Activated CD4-positive, alpha-beta T cell treated with anti-CD3 and anti-CD28 coated beads for 4 hours (primary cell): Measurements from ENCODE around the gene ZNF692.
"Not testable (repeated sequence)": the region's sequence is repeated elsewhere in the genome, so short reads cannot be mapped to it uniquely, and the experiment has no call there.

Experiments
- DNase-seq, 2 donors: peaks; one replicate each; pipeline ENCODE4 v3.0.0-alpha.2; 2020

ZNF692 gene, protein sequence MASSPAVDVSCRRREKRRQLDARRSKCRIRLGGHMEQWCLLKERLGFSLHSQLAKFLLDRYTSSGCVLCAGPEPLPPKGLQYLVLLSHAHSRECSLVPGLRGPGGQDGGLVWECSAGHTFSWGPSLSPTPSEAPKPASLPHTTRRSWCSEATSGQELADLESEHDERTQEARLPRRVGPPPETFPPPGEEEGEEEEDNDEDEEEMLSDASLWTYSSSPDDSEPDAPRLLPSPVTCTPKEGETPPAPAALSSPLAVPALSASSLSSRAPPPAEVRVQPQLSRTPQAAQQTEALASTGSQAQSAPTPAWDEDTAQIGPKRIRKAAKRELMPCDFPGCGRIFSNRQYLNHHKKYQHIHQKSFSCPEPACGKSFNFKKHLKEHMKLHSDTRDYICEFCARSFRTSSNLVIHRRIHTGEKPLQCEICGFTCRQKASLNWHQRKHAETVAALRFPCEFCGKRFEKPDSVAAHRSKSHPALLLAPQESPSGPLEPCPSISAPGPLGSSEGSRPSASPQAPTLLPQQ

DNA sequence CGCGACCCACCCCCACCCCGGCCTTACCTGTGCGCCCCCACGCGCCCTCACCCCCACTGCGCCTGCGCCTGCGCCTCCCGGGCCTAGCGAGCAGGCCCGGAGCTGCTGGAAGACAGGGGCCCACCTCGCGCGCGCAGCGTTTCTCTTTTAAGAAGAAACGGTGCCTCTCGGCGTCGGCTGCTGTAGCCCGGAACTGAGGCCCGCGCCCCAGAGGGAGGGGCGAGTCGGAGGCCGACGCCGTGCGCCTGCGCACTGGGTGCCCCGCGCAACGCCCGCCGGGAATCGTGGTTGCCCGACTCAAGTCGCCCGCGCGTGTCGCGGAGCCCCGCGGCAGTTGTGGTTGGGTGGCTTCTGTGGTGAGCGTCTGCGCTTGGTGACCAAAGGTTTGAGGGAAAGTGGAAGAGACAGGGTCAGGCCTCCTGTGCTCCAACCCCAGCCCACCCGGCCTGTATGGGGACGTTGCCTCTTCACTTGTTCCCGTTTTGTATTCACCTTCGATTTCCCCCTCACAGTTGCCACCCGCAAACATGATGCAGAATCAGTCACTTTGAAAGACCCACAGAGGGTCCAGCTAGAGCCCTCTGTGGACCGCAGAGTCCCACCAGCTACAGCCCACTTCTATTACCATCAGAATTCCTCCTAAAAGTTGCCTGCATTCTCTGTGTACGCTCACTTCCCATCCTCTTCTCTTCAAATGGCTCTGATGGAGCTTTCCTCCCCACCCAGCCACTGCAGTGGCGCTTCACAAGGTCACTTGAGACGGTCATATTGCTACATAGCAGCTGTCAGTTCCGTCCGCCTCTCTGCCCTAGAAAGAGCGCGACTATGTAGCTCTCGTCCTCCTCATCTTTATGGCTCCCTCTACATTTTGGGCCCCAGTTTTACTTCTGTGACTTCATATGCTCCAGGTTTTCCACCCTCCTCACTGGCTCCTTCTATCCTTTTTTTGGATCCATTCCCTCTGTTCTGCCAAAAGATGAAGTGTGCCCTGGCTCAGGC is at the start of gene ZNF692:
ZNF692 (minus strand) TSS at position 195 of the 999 bp plus-strand sequence. CDS start 776 bp downstream, outside the sequence.
- peak; percentile 96 to 98 for DNase-seq

DNA sequence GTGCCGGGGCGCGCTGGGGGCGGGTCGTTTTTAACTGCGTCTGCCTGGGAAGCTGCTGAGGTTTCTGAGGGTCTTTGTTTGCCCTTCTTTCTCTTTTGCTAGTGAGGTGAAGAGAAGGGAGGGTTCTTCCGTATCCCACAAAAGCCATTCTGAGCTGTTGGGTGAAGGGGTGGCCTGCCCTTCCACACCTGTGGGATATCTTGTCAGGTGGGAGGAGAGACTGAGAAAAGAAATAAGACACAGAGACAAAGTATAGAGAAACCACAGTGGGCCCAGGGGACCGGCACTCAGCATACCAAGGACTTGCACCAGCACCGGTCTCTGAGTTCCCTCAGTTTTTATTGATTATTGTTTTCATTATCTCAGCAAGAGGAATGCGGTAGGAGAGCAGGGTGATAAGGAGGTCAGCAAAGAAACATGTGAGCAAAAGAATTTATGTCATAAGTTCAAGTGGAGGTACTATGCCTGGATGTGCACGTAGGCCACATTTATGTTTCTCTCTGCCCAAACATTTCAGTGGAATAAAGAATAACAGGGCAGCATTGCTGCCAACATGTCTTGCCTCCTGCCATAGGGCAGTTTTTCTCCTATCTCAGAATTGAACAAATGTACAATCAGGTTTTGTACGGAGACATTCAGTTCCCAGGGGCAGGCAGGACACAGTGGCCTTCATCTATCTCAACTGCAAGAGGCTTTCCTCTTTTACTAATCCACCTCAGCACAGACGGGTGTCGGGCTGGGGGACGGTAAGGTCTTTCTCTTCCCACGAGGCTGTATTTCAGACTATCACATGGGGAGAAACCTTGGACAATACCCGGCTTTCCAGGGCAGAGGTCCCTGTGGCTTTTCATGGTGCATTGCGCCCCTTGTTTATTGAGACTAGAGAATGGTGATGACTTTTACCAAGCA is 48.1 kb upstream of the ZNF692 start:
- no peak for DNase-seq

DNA sequence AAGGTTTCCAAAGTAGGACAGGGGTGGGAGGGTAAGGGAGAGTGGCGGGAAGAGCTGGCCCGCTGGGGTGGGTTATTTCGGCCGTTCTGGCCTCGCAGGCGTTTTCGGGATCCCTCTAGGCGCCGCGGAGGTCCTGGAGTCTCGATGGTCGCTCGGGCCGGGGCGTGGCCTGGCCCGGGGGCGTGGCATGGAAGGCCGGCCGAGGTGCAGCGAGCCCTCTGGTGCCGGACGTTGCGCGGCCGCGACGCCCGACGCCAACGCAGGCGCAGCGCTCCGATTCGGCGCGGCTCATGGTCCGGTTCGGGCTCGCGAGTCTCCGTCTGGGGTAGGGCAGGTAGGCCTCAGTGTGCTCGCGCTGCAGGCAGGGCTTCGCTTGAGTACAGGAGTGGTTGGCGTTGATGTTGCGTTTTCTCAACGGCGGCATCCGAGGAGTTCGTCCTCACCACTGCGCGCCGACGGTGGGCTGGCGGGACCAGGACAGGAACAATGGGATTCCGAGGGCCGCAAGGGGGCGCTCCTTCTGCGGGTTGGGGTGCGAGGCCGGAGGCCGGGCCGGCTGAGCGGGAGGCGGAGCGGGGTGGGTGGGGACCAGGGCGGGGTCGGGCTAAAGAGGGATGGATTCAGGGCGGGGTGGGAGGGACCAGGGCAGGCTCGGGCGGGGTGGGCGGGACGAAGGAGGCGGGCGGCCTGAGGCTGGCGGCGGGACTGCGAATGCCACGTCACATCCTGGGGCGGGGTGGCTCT is 47.3 kb upstream of the ZNF692 start, which contains the start of gene PGBD2:
PGBD2 (plus strand) TSS at position 227 of the 744 bp plus-strand sequence. CDS start 7,628 bp downstream, outside the sequence.
- DNase-seq, result peak; percentile 94 to 96

DNA sequence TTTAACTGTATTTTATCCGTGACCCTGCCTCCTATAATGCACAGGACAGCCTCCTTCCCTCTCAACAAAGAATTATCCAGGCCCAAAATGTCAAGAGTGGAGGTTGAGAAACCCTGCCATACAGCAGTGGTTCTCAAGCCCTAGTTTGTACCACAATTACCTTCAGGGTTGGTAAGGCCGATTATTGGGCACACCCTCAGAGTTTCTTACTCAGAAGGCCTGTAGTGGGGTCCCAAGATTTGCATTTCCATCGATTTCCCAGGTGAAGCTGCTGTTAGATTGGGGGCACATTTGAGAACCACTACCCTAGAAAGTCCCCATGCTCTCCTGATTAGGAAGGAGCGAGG is 46.8 kb upstream of the ZNF692 start:
- DNase-seq, result peak in 1 of 2 donors; percentile 5

DNA sequence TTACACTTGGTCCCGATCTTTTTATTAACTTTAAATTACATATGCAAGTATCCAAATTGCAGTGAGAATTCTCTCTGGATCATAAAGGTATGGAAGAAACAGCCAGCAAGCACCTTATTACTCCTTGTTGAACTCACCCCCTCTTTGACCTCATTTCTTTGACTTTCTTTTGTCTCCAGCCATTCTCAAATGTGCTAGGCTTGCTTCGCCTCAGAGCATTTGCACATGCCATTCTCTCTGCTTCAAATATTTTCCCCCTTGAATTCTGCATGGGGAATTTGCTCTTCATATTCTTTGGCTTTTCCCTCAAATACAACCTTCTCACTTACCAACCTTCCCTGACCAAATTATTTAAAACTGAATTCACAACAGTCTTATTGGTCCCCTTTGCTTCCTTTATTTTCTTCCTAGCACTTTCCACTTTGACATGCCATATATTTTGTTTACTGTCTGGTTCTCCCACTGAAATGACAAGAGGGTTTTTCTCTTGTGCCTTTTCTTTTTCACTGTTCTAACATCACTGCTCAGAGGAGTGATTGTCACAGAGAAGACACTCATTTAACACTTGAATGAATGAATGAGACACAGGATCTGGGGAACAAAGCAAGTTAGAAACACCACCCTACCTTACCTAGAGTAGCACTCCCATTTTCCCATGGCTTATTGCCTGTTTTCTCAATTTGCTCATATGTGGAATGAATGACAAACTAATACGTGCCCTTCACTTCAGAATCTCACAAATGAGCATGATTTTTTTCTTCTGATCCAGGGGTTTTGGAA is 45.7 kb upstream of the ZNF692 start:
- DNase-seq, result no peak

DNA sequence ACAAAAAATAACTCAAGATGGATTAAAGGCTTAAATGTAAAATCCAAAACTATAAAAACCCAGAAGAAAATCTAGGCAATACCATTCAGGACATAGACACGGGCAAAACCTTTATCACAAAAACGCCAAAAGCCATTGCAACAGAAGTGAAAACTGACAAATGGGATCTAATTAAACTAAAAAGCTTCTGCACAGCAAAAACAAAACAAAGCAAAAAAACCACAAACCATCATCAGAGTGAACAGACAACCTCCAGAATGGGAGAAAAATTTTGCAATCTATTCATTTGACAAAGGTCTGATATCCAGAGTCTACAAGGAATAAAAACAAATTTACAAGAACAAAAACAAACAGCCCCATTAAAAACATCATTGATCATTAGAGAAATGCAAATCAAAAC is 42.7 kb upstream of the ZNF692 start:
- DNase-seq, result no peak

DNA sequence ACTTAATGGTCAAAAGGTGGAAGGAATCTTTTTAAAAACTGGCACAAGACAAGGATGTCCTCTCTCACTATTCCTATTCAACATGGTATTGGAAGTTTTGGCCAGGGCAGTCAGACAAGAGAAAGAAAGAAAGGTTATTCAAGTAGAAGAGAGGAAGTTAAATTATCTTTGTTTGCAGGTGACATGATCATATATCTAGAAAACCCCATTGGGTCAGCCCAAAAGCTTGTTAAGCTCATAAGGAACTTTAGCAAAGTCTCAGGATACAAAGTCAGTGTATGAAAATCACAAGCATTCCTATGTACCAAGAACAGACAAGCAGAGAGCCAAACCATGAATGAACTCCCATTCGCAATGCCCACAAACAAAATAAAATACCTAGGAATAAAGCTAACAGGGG is 41.8 kb upstream of the ZNF692 start:
- DNase-seq, result no peak

DNA sequence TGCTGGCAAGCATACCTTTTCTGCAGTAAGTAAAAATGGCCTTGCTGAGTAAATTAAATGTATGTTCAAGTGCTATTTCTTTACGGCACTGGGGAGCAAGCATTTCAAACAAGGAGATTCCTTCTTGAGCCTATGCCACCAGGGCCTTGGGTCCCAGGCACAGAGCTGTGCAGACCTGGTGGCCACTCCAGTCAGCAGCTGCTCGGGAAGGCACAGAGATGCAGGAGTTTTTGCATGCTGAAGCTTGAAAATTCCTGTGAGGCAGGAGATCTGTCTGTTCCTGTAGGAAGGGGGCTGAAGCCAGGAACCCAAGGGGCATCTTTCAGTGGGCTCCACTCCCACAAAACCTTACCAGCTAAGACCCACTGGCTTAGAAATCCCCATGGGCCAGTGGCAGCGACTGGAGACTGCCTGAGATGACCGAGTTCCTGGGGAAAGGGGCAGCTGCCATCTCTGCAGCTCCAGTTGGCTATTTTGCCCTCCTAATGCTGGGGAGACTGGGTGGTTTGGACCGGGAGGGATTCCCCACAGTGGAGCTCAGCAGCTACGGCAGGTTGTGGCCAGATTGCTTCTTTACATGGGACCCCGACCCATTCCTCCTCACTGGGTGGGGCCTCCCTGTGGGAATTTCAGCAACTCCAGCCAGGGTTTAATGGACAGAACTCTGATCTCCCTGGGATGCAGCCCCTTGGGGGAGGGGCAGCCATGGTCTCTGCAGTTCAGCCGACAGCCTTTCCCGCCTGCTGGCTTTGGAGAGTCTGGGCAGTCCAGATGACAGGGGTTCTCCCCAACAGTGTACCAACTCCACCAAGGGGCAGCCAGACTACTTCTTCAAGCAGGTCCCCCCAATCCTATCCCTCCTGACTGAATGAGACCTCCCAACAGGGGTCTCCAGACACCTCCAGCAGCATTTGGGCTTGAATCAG is 38.8 kb upstream of the ZNF692 start:
- no peak for DNase-seq

DNA sequence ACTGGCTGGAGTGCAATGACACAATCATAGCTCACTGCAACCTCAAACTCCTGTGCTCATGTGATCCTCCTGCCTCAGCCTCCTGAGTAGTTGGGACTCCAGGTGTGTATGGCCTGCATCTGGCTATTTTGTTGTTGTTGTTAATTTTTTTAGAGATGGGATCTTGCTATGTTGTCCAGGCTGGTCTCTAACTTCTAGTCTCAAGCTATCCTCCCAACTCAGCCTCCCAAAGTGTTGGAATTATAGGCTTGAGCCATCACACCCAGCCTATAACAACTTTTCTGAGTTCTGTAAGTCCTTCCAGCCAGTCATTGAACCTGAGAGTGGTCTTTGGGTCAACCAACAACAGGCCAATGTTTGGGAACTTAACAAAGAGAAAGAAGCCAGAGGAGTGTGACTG is 36.0 kb upstream of the ZNF692 start:
- DNase-seq, result no peak

DNA sequence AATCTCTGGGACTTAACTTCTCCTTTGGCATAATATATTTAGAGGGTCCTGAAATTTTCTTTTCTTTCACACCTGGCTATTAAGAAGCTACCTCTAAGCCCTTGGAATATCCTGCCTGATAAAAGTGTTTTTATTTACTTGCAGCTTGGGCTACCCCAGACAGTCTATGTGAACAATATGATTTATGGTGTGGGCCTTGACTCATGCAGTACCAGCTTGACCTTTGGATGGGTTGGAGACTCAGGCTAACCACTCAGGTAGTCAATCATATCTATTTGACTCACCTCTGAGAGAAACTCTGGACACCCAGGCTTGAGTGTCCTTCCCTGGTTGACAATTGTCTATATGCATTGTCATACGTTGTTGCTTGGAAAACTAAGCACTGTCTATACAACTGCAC is 33.7 kb upstream of the ZNF692 start:
- no peak for DNase-seq

DNA sequence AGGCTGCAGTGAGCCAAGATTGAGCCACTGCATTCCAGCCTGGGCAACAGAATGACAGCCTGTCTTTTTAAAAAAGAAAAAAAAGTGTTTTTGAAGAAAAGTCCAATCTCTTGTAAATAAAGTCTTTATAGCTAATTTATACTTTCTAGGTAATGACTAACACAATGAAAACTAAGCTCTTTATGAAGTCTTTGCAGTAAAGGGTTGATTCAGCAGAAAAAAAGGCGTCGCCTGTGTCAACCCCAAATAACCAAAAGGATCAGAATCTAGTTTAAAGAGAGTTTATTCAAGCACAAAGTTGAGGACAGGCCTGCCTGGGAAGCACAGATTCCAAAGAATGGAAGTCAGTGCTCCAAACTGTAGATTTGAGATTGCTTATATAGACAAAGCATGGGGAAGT is 32.9 kb upstream of the ZNF692 start:
- no peak for DNase-seq

DNA sequence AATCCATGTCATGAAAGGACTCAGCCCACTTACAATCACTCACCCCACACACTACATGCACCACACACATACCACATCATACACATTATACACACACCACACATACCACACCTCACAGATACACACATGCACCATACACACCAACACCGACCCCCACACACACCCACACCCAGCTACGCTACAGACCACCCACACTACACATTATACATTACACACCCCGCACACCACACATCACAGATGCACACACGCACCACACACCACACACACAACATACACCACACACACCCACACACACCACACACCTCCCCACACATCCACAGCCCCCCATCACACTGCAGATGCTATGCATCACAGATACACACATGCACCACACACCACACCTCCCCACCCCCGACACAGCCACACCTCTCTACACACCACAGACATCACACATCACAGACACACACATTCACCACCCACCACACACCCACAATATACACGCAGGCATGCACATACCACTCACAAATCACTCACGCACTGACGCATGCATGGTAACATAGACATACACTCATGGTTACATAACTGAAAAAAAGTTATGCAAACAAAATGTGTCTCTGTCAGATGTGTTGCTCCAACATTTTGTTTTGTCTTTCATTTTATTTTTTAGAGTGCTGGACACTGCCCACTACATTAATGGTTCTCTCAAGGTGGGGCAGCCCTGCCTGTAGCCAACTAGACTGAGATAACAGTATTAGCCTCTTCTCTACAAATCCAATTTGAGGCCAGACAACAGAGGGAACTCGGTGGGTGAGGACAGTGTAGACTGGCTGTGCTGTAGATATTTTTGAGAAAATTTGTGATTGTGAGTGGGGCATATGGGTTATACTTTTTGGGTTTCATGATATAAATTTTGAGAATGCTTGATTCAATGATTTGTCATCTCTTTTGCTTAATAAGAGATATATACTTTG is 31.9 kb upstream of the ZNF692 start:
- no peak for DNase-seq

DNA sequence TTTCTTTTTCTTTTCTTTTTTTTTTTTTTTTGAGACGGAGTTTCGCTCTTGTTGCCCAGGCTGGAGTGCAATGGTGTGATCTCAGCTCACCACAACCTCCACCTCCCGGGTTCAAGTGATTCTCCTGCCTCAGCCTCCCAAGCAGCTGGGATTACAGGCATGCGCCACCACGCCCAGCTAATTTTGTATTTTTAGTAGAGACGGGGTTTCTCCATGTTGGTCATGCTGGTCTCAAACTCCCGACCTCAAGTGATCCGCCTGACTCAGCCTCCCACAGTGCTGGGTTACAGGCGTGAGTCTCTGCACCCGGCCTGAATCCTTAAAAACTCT is 31.0 kb upstream of the ZNF692 start:
- DNase-seq, result not testable (repeated sequence)

DNA sequence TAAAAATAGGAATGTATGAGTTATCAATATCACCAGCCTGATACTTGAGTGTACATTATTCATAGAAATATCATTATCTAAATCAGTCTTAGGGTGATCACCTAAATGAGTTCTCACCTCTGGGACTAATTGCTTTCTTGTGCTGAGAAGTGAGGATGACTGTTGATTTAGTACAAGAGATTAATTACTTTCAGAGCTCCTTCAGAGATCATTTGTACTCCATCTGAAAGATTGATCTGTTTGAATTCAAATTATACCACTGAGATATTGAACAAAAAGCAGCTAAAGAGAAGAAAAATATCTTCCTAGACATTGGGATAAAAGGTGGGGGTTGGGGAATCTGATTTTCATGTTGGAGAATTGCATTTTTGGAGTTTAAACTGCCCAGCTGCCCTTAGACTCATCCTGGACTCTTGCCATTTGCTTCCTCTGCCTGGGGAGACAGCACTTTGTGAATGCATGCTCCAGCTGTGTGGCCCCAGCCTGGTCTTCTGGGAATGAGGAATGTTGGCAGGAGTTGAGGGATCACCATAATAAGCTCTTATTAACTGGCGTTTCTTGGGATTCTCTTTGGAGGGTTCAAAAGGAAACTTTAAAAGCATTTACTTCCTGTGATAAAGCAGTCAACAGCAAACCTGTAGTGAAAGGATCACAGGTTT is 27.5 kb upstream of the ZNF692 start:
- DNase-seq, result no peak

DNA sequence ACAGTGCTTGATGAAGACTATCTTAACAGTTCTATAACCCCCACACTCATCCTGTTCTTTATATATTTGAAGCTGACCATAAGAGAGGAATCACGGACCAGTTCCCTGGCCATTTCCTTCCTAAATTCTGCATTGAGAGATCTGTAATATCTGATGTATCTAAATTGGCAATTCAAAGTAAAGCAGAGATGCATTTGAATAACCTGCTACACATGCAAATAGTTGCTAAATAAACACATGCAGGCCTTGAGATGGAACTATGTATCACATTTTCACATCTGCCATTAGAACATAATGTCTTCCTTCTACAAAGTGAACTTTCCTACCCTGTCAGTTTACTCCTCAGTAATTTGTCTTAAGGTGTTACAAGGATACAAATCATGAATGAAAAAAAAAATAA is 26.8 kb upstream of the ZNF692 start:
- no peak for DNase-seq

DNA sequence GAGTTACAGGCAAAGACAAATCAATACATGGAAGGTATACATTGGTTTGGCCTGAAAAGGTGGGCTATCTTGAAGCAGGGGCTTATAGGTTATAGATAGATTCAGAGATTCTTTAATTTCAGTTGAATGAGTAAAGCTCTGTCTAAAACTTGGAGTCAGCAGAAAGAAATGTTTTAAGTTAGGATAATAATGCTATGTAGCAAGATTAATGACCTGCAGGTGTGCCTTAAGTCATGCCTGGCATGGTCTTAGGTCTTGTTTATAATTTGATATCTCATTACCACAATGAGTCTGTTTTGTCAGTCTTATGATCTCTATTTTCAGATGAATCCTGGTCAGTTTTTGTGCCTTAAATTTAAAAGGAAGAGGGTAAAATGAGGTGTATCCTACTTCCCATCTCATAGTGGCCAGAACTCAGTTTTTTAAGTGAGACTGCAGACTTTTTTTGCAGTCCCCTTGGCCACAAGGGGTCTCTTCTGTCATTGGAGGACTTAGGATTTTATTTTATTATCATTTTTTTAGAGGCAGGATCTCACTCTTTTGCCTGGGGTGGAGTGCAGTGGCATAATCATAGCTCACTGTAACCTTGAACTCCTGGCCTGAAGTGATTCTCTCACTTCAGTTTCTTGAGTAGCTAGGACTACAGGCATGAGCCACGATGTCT is 25.9 kb upstream of the ZNF692 start:
- DNase-seq, result no peak

DNA sequence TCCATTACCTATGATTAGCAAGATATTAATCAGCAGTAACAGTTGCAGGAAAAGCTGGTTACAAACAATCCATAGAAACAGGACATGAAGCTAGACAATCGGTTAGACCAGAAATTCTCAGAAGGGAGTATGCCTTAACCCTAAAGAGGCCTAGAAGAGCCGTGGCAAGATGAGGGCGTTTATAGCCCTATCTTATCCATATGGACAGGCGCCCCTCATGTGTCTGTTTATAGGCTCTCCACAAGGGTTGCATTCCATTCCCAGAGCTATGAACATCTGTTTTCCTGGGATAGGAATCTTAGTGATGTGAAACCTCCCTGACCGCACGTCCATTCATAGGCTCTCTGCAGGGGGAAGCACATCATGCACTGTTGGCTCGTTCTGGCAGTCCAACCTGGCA is 23.5 kb upstream of the ZNF692 start:
- not testable (repeated sequence) for DNase-seq
